Measurements from ENCODE around the gene IREB2.

- no peak for TF ChIP-seq NR3C1 (CRISPR knock-in tag; IDR thresholded peaks at IDR 0.05)
- no peak for TF ChIP-seq NR2C2 (CRISPR knock-in tag; IDR thresholded peaks at IDR 0.05; ENCODE audit: borderline replicate concordance)
- no peak for TF ChIP-seq ZNF772 (CRISPR knock-in tag; IDR thresholded peaks at IDR 0.05)
- no peak for TF ChIP-seq NFE2L1 (CRISPR knock-in tag; IDR thresholded peaks at IDR 0.05; ENCODE audit: borderline replicate concordance)
- TF ChIP-seq BRF2 (CRISPR knock-in tag; IDR thresholded peaks at IDR 0.05): no peak
- TF ChIP-seq DBP (CRISPR knock-in tag; IDR thresholded peaks at IDR 0.05; ENCODE audit: not compliant biosample characterization): no peak
- TF ChIP-seq REST (IDR thresholded peaks at IDR 0.05; ENCODE audit: borderline replicate concordance in 1 of 2, low read depth in 1 of 2, low read length in 2 of 2): no peak
- TF ChIP-seq MAX (IDR thresholded peaks at IDR 0.05): no peak
- TF ChIP-seq BCLAF1 (IDR thresholded peaks at IDR 0.05): no peak
- TF ChIP-seq ZNF335 (CRISPR knock-in tag; IDR thresholded peaks at IDR 0.05): no peak
These were observed 35.9 kb upstream of the IREB2 start for GRCh38 chr15:78402061-78402610.

Measured in HepG2 (cell line).